GM23338 (cell line): ENCODE results near the gene MPRIP. TPM values are rescaled to one million over a fixed set of nuclear protein-coding genes. Genes with fewer than 3 reads are reported as not detected.

Source experiments
- ATAC-seq: fragments of 200-7000 bp; cut with Tn5 transposase; 3 replicates; pipeline ENCODE4 v1.9.1; 2020
- DNase-seq: peaks from one replicate; pipeline ENCODE4 v3.0.0-alpha.2; 2015; ENCODE audit warnings: low spot score
- H2AFZ ChIP-seq: fragments of 200-600 bp; sonication (generic); 2 replicates; pipeline ENCODE4 v1.8.0; 2016; ENCODE audit warnings: antibody characterized with exemption, mild to moderate bottlenecking, moderate library complexity
- H3F3A ChIP-seq: fragments of 200-600 bp; sonication (generic); replicated peaks from 2 replicates; pipeline ENCODE4 v1.8.0; 2017; ENCODE audit warnings: antibody characterized with exemption, mixed run types, low read depth
- H3K27ac ChIP-seq: fragments of 200-600 bp; sonication (generic); 2 replicates; pipeline ENCODE4 v1.6.1; 2016; ENCODE audit warnings: low read depth
- H3K27me3 ChIP-seq: fragments of 200-600 bp; sonication (generic); 2 replicates; pipeline ENCODE4 v1.8.0; 2016; ENCODE audit warnings: mild to moderate bottlenecking, mixed run types, moderate library complexity; ENCODE audit not compliant: insufficient read depth
- H3K36me3 ChIP-seq: fragments of 200-600 bp; sonication (generic); 2 replicates; pipeline ENCODE4 v1.8.0; 2016; ENCODE audit warnings: mild to moderate bottlenecking; ENCODE audit not compliant: insufficient read depth
- H3K4me1 ChIP-seq: fragments of 200-600 bp; sonication (generic); 2 replicates; pipeline ENCODE4 v1.8.0; 2016; ENCODE audit warnings: mild to moderate bottlenecking, moderate library complexity; ENCODE audit not compliant: insufficient read depth
- H3K4me2 ChIP-seq: fragments of 200-600 bp; sonication (generic); 2 replicates; pipeline ENCODE4 v1.7.1; 2017; ENCODE audit warnings: mixed run types
- H3K4me3 ChIP-seq: fragments of 200-600 bp; sonication (generic); 2 replicates; pipeline ENCODE4 v1.6.1; 2016; ENCODE audit warnings: mixed run types
- H3K79me2 ChIP-seq: fragments of 200-600 bp; sonication (generic); replicated peaks from 2 replicates; pipeline ENCODE4 v1.8.0; 2017; ENCODE audit warnings: mild to moderate bottlenecking; ENCODE audit not compliant: insufficient read depth
- H3K9me2 ChIP-seq: fragments of 200-600 bp; sonication (generic); 2 replicates; pipeline ENCODE4 v1.8.0; 2017; ENCODE audit not compliant: insufficient read depth
- H4K20me1 ChIP-seq: fragments of 200-600 bp; sonication (generic); replicated peaks from 2 replicates; pipeline ENCODE4 v1.8.0; 2017; ENCODE audit warnings: mild to moderate bottlenecking; ENCODE audit not compliant: insufficient read depth
- H3K27ac Mint-ChIP-seq: 2 replicates; pipeline ENCODE4 v1.8.0; 2020; ENCODE audit warnings: inconsistent platforms, mild to moderate bottlenecking, moderate library complexity, mixed read lengths
- H3K27me3 Mint-ChIP-seq: 3 replicates; pipeline ENCODE4 v1.8.0; 2022; ENCODE audit warnings: low read depth, mild to moderate bottlenecking, moderate library complexity, mixed read lengths, inconsistent platforms; ENCODE audit not compliant: insufficient read depth, poor library complexity
- H3K36me3 Mint-ChIP-seq: 3 replicates; pipeline ENCODE4 v1.8.0; 2021; ENCODE audit warnings: low read depth, mild to moderate bottlenecking, inconsistent platforms, moderate library complexity, mixed read lengths
- H3K4me1 Mint-ChIP-seq: 3 replicates; pipeline ENCODE4 v1.8.0; 2020; ENCODE audit warnings: mild to moderate bottlenecking, inconsistent platforms, mixed read lengths
- H3K4me3 Mint-ChIP-seq: 3 replicates; pipeline ENCODE4 v1.8.0; 2021; ENCODE audit warnings: moderate library complexity, mild to moderate bottlenecking, inconsistent platforms, mixed read lengths
- H3K9me3 Mint-ChIP-seq: 3 replicates; pipeline ENCODE4 v1.8.0; 2020; ENCODE audit warnings: moderate library complexity, mild to moderate bottlenecking, inconsistent platforms, mixed read lengths
- CREB1 ChIP-seq: fragments of 250-450 bp; sonication (Bioruptor Pico); IDR thresholded peaks from 2 replicates; pipeline ENCODE4 v1.5.0; 2020; ENCODE audit warnings: low read depth, mild to moderate bottlenecking, moderate library complexity
- EZH2 ChIP-seq: fragments of 200-600 bp; sonication (generic); IDR thresholded peaks from one replicate; pipeline ENCODE4 v1.8.0; 2017; ENCODE audit warnings: antibody characterized with exemption, mild to moderate bottlenecking, low read depth; ENCODE audit not compliant: unreplicated experiment
- EZH2phosphoT487 ChIP-seq: fragments of 200-600 bp; sonication (generic); IDR thresholded peaks from one replicate; pipeline ENCODE4 v1.8.1; 2018; ENCODE audit warnings: antibody characterized with exemption; ENCODE audit not compliant: unreplicated experiment
- JUNB ChIP-seq: IDR thresholded peaks from one replicate; pipeline ENCODE4 v1.6.1; 2016; ENCODE audit warnings: antibody characterized with exemption; ENCODE audit not compliant: unreplicated experiment
- NANOG ChIP-seq: IDR thresholded peaks from 2 replicates; pipeline ENCODE4 v1.6.1; 2016; ENCODE audit warnings: antibody characterized with exemption, borderline replicate concordance
- POLR2AphosphoS5 ChIP-seq: IDR thresholded peaks from 2 replicates; pipeline ENCODE4 v1.6.1; 2016; ENCODE audit warnings: antibody characterized with exemption, low read depth
- STAT1 ChIP-seq: IDR thresholded peaks from one replicate; pipeline ENCODE4 v1.6.1; 2016; ENCODE audit warnings: antibody characterized with exemption; ENCODE audit not compliant: unreplicated experiment
- ZNF114 ChIP-seq: fragments of 250-450 bp; sonication (Bioruptor Pico); IDR thresholded peaks from 2 replicates; pipeline ENCODE4 v1.5.0; 2020; ENCODE audit warnings: mild to moderate bottlenecking, moderate library complexity
- ZNF331 ChIP-seq: fragments of 250-450 bp; sonication (Bioruptor Pico); IDR thresholded peaks from 2 replicates; pipeline ENCODE4 v1.5.0; 2020; ENCODE audit warnings: low read depth, mild to moderate bottlenecking, moderate library complexity
- polyA plus RNA-seq: library from polyadenylated mRNA; unstranded; fragments of >200 nt; fragmentation: Nextera tagmentation; extraction: Ambion mirVana; gene quantifications from 2 replicates; pipeline ENCODE4 v1.2.1, GENCODE V29; 2016
- total RNA-seq: library from RNA; depleted of rRNA; stranded (reverse); fragments of >200 nt; shearing (Covaris generic); gene quantifications from 2 replicates; pipeline ENCODE4 v1.2.3, GENCODE V29; 2014
- TF ChIP-seq, protein P1 (sequence below): IDR thresholded peaks from one replicate; pipeline ENCODE4 v1.6.1; 2018; ENCODE audit warnings: antibody characterized with exemption; ENCODE audit not compliant: unreplicated experiment
- TF ChIP-seq, protein P2 (sequence below): IDR thresholded peaks from 2 replicates; pipeline ENCODE4 v1.6.1; 2016; ENCODE audit warnings: antibody characterized with exemption
- TF ChIP-seq, protein P3 (sequence below): fragments of 250-450 bp; sonication (Bioruptor Pico); IDR thresholded peaks from 2 replicates; pipeline ENCODE4 v1.5.0; 2020; ENCODE audit warnings: mild to moderate bottlenecking, moderate library complexity
- TF ChIP-seq, protein P4 (sequence below), 2 experiments: fragments of 200-600 bp in 1 of 2; sonication (generic) in 1 of 2; conservative IDR thresholded peaks; 2 replicates each; pipeline versions ENCODE4 v1.5.1 to v1.6.1; 2016 to 2017; ENCODE audit warnings: antibody characterized with exemption in 2 of 2, low read depth in 2 of 2, mild to moderate bottlenecking in 2 of 2, moderate library complexity in 1 of 2

MPRIP gene
- total and polyA plus RNA-seq, 2 experiments from 2014 or later = 39.3 to 113 TPM

DNA sequence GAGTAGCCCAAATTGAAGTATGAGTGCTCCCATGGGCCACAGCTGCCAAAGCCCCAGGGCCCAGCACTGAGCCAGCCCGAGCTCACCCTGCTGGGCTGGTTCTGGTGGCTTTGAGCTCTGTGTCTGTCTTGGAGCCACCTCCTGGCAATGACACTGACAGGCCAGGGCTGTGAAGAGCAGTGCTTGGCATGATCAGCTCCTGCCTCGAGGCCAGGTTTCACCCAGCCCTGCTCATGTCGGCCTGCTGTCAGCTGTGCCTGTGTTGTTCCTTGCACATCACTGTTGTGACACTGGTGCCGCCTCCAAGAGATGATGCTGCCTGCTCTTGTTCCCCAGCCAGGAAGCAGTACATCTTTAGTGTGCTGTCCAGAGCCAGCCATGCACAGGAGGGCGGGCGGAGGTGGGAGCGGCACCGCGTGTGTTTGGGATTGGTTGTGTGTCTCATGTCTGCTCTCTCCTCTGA is 137.9 kb downstream of the MPRIP start:
- H3K9me2 ChIP-seq = no peaks in the 10 kb centered on the region
- no peaks in the 10 kb centered on the region; the same call in 1 of the 2 replicates for H3K36me3 ChIP-seq
- H3K4me2 ChIP-seq = no peak overlapping the region
- Mint-ChIP-seq H3K27me3 (no peaks in the 10 kb centered on the region), H3K9me3 (no peaks in the 10 kb centered on the region), H3K4me3 (no peak overlapping the region), H3K27ac (no peak overlapping the region), H3K4me1 (peaks cover 7% of the 10 kb centered on the region; the same call in 2 of the 3 replicates), H3K36me3 (peaks cover 36% of the 10 kb centered on the region)
- no peak overlapping the region for H2AFZ ChIP-seq
- no peak for DNase-seq
- ATAC-seq = no peak
- H3K27me3 ChIP-seq = no peaks in the 10 kb centered on the region
- no peaks in the 10 kb centered on the region for H3F3A ChIP-seq
- H3K4me3 ChIP-seq = no peak overlapping the region
- H3K27ac ChIP-seq = no peak overlapping the region
- no peaks in the 10 kb centered on the region for H3K4me1 ChIP-seq
- no peaks in the 10 kb centered on the region for H3K79me2 ChIP-seq
- TF ChIP-seq NANOG = no peak
- TF ChIP-seq, protein P1, sequence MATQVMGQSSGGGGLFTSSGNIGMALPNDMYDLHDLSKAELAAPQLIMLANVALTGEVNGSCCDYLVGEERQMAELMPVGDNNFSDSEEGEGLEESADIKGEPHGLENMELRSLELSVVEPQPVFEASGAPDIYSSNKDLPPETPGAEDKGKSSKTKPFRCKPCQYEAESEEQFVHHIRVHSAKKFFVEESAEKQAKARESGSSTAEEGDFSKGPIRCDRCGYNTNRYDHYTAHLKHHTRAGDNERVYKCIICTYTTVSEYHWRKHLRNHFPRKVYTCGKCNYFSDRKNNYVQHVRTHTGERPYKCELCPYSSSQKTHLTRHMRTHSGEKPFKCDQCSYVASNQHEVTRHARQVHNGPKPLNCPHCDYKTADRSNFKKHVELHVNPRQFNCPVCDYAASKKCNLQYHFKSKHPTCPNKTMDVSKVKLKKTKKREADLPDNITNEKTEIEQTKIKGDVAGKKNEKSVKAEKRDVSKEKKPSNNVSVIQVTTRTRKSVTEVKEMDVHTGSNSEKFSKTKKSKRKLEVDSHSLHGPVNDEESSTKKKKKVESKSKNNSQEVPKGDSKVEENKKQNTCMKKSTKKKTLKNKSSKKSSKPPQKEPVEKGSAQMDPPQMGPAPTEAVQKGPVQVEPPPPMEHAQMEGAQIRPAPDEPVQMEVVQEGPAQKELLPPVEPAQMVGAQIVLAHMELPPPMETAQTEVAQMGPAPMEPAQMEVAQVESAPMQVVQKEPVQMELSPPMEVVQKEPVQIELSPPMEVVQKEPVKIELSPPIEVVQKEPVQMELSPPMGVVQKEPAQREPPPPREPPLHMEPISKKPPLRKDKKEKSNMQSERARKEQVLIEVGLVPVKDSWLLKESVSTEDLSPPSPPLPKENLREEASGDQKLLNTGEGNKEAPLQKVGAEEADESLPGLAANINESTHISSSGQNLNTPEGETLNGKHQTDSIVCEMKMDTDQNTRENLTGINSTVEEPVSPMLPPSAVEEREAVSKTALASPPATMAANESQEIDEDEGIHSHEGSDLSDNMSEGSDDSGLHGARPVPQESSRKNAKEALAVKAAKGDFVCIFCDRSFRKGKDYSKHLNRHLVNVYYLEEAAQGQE = no peak
- no peak for TF ChIP-seq POLR2AphosphoS5
- no peak for TF ChIP-seq ZNF114 (CRISPR knock-in tag)
- TF ChIP-seq EZH2 = no peak
- no peak for TF ChIP-seq EZH2phosphoT487
- TF ChIP-seq, protein P2, sequence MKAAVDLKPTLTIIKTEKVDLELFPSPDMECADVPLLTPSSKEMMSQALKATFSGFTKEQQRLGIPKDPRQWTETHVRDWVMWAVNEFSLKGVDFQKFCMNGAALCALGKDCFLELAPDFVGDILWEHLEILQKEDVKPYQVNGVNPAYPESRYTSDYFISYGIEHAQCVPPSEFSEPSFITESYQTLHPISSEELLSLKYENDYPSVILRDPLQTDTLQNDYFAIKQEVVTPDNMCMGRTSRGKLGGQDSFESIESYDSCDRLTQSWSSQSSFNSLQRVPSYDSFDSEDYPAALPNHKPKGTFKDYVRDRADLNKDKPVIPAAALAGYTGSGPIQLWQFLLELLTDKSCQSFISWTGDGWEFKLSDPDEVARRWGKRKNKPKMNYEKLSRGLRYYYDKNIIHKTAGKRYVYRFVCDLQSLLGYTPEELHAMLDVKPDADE = no peak
- TF ChIP-seq STAT1 = no peak
- TF ChIP-seq CREB1 = no peak
- no peak for TF ChIP-seq ZNF331
- no peak for TF ChIP-seq JUNB
- TF ChIP-seq, protein P3, sequence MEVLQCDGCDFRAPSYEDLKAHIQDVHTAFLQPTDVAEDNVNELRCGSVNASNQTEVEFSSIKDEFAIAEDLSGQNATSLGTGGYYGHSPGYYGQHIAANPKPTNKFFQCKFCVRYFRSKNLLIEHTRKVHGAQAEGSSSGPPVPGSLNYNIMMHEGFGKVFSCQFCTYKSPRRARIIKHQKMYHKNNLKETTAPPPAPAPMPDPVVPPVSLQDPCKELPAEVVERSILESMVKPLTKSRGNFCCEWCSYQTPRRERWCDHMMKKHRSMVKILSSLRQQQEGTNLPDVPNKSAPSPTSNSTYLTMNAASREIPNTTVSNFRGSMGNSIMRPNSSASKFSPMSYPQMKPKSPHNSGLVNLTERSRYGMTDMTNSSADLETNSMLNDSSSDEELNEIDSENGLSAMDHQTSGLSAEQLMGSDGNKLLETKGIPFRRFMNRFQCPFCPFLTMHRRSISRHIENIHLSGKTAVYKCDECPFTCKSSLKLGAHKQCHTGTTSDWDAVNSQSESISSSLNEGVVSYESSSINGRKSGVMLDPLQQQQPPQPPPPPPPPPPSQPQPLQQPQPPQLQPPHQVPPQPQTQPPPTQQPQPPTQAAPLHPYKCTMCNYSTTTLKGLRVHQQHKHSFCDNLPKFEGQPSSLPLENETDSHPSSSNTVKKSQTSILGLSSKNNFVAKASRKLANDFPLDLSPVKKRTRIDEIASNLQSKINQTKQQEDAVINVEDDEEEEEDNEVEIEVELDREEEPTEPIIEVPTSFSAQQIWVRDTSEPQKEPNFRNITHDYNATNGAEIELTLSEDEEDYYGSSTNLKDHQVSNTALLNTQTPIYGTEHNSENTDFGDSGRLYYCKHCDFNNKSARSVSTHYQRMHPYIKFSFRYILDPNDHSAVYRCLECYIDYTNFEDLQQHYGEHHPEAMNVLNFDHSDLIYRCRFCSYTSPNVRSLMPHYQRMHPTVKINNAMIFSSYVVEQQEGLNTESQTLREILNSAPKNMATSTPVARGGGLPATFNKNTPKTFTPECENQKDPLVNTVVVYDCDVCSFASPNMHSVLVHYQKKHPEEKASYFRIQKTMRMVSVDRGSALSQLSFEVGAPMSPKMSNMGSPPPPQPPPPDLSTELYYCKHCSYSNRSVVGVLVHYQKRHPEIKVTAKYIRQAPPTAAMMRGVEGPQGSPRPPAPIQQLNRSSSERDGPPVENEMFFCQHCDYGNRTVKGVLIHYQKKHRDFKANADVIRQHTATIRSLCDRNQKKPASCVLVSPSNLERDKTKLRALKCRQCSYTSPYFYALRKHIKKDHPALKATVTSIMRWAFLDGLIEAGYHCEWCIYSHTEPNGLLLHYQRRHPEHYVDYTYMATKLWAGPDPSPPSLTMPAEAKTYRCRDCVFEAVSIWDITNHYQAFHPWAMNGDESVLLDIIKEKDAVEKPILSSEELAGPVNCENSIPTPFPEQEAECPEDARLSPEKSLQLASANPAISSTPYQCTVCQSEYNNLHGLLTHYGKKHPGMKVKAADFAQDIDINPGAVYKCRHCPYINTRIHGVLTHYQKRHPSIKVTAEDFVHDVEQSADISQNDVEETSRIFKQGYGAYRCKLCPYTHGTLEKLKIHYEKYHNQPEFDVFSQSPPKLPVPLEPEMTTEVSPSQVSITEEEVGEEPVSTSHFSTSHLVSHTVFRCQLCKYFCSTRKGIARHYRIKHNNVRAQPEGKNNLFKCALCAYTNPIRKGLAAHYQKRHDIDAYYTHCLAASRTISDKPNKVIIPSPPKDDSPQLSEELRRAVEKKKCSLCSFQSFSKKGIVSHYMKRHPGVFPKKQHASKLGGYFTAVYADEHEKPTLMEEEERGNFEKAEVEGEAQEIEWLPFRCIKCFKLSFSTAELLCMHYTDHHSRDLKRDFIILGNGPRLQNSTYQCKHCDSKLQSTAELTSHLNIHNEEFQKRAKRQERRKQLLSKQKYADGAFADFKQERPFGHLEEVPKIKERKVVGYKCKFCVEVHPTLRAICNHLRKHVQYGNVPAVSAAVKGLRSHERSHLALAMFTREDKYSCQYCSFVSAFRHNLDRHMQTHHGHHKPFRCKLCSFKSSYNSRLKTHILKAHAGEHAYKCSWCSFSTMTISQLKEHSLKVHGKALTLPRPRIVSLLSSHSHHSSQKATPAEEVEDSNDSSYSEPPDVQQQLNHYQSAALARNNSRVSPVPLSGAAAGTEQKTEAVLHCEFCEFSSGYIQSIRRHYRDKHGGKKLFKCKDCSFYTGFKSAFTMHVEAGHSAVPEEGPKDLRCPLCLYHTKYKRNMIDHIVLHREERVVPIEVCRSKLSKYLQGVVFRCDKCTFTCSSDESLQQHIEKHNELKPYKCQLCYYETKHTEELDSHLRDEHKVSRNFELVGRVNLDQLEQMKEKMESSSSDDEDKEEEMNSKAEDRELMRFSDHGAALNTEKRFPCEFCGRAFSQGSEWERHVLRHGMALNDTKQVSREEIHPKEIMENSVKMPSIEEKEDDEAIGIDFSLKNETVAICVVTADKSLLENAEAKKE = no peak
- TF ChIP-seq, protein P4, sequence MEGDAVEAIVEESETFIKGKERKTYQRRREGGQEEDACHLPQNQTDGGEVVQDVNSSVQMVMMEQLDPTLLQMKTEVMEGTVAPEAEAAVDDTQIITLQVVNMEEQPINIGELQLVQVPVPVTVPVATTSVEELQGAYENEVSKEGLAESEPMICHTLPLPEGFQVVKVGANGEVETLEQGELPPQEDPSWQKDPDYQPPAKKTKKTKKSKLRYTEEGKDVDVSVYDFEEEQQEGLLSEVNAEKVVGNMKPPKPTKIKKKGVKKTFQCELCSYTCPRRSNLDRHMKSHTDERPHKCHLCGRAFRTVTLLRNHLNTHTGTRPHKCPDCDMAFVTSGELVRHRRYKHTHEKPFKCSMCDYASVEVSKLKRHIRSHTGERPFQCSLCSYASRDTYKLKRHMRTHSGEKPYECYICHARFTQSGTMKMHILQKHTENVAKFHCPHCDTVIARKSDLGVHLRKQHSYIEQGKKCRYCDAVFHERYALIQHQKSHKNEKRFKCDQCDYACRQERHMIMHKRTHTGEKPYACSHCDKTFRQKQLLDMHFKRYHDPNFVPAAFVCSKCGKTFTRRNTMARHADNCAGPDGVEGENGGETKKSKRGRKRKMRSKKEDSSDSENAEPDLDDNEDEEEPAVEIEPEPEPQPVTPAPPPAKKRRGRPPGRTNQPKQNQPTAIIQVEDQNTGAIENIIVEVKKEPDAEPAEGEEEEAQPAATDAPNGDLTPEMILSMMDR (conservative IDR thresholded peaks at IDR 0.05; ENCODE audit: low read depth in 2 of 2) = no peak
- H4K20me1 ChIP-seq = no peaks in the 10 kb centered on the region; the same call in 1 of the 2 replicates
